AG04450 (cell line): ENCODE measurements around the gene KIN. TPM values are rescaled to one million over a fixed set of nuclear protein-coding genes. Genes with fewer than 3 reads are reported as not detected.
"Not testable (repeated sequence)": the region's sequence is repeated elsewhere in the genome, so short reads cannot be mapped to it uniquely, and the experiment has no call there.

Experiments
- CTCF ChIA-PET: fragments of 300-600, 350-600 bp; formaldehyde crosslinking; extraction: SDS; loops from one replicate; lab custom pipeline; 2022; ENCODE audit warnings: antibody characterized with exemption, inconsistent platforms; lab: Charles Lee
- POLR2A ChIA-PET: fragments of 350-600 bp; formaldehyde crosslinking; extraction: SDS; loops from one replicate; lab custom pipeline; 2021; ENCODE audit warnings: antibody characterized with exemption, inconsistent platforms; lab: Yijun Ruan, JAX
- DNase-seq: peaks from one replicate; pipeline ENCODE4 v3.0.0-alpha.2; 2011; ENCODE audit warnings: low read depth, low spot score
- H3K27ac ChIP-seq: one replicate; pipeline ENCODE4 v1.5.1; 2012; ENCODE audit warnings: low read depth, low read length, control low read depth
- H3K27me3 ChIP-seq: one replicate; pipeline ENCODE4 v1.6.0; 2012; ENCODE audit warnings: low read length; ENCODE audit not compliant: control insufficient read depth, insufficient read depth
- H3K4me3 ChIP-seq: 2 replicates; pipeline ENCODE4 v1.5.1; 2011; ENCODE audit warnings: mild to moderate bottlenecking, low read depth, low read length, control low read depth
- H3K9me3 ChIP-seq: 2 replicates; pipeline ENCODE4 v1.5.1; 2012; ENCODE audit warnings: low read length; ENCODE audit not compliant: control insufficient read depth, insufficient read depth
- polyA plus RNA-seq: library from polyadenylated mRNA; depleted of rRNA; stranded (reverse); fragments of >200 nt; gene quantifications from 2 replicates; pipeline ENCODE4 v1.2.3, GENCODE V29; 2011
- TF ChIP-seq, protein P1 (sequence below): IDR thresholded peaks from 2 replicates; pipeline ENCODE4 v1.5.1; 2011; ENCODE audit warnings: low read depth, low read length, control low read depth, inconsistent platforms

The KIN gene
- polyA plus RNA-seq, 1 experiment: 16.0 TPM

DNA sequence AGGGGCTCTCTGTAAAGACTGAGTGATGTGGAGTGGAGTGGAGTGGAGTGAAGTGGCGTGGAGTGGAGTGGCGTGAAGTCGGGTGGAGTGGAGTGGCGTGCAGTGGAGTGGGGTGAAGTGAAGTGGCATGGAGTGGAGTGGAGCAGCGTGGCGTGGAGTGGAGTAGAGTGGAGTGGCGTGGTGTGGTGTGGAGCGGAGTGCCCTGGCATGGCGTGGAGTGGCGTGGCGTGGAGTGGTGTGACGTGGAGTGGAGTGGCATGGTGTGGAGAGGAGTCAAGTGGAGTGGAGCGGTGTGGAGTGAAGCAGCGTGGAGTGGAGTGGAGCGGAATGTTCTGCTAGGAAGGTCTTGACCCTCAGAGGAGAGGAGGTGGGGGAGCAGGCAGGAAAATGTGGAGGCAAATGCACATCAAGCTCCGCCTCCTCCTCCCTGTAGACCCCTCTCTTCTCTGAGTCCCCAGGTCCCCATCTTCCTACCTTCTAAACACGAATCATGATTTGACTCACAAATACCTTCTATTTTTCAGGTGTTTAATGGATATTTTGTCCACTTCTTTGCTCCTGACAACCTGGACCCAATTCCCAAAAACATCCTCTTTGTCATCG, 64.8 kb downstream of the KIN start:
- H3K4me3 ChIP-seq: no peak overlapping the region
- no peak for DNase-seq
- POLR2A ChIA-PET: no interaction called here
- no peak overlapping the region for H3K27ac ChIP-seq
- CTCF ChIA-PET: no interaction called here
- no peaks in the 10 kb centered on the region; the same call in 1 of the 2 replicates for H3K9me3 ChIP-seq
- TF ChIP-seq, protein P1, sequence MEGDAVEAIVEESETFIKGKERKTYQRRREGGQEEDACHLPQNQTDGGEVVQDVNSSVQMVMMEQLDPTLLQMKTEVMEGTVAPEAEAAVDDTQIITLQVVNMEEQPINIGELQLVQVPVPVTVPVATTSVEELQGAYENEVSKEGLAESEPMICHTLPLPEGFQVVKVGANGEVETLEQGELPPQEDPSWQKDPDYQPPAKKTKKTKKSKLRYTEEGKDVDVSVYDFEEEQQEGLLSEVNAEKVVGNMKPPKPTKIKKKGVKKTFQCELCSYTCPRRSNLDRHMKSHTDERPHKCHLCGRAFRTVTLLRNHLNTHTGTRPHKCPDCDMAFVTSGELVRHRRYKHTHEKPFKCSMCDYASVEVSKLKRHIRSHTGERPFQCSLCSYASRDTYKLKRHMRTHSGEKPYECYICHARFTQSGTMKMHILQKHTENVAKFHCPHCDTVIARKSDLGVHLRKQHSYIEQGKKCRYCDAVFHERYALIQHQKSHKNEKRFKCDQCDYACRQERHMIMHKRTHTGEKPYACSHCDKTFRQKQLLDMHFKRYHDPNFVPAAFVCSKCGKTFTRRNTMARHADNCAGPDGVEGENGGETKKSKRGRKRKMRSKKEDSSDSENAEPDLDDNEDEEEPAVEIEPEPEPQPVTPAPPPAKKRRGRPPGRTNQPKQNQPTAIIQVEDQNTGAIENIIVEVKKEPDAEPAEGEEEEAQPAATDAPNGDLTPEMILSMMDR: no peak
- peaks cover 3% of the 10 kb centered on the region for H3K27me3 ChIP-seq

DNA sequence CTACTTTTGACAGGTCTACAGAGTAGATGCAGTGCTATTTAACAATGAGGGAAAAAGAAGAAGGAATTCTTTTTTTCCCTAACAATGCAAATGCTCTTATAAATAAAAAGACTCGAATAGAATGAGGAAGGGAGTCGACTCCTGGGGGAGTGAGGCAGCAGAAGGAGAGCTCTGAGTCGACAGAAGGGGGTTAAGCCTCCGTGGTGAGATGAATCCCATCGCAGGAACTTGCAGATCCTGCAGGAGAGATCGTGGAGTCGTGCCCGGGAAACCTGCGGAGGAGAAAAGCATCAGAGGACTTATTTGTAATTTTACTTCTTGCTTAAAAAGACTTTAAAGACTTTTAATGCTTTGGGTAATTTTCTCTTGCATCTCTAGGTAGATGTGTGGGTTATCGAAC, 67.3 kb downstream of the KIN start:
- no peaks in the 10 kb centered on the region for H3K27me3 ChIP-seq
- no peaks in the 10 kb centered on the region; the same call in 1 of the 2 replicates for H3K9me3 ChIP-seq
- TF ChIP-seq, protein P1: no peak
- CTCF ChIA-PET: no interaction called here
- DNase-seq: no peak
- POLR2A ChIA-PET: no interaction called here
- H3K4me3 ChIP-seq: no peak overlapping the region
- no peak overlapping the region for H3K27ac ChIP-seq

DNA sequence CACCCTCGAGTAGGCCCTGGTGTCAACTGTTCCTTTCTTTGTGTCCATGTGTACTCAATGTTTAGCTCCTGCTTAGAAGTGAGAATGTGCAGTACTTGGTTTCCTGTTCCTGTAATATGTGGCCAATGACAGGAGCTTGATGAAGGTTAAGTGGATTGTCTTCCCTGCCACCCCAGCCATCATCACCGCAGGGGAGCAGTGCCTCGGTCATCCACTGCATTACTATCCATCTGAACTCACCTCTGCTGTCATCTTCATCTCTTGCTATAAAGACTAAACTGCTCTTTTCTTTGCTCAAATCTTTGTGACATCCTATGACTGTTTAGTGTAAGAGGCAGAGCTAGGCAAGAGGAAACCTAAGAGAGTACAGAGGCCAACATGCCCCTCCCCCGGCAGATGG, 69.1 kb downstream of the KIN start:
- Histone ChIP-seq H3K9me3 (no peaks in the 10 kb centered on the region; the same call in 1 of the 2 replicates), H3K27me3 (no peaks in the 10 kb centered on the region), H3K27ac (no peak overlapping the region), H3K4me3 (no peak overlapping the region)
- ChIA-PET CTCF (no interaction called here), POLR2A (no interaction called here)
- TF ChIP-seq, protein P1: no peak
- no peak for DNase-seq

DNA sequence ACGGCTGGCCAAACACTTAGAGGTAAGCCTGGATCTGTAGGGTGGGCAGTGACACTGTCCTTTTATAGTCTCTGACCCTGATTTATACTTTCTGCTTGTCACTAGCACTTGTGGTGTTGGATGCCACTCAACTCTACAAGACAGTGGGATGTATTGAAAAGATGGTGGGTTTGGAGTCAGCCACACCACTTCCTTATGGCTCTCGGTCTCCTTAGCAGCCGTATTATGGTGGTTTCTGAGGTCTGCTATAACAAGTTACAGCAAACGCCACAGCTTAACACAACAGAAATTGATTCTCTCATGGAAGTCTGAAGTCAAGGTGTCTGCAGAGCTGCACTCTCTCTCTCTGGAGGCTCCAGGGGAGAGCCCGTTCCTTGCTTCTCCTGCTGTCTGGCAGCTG, 70.0 kb downstream of the KIN start:
- DNase-seq: no peak
- no peak overlapping the region for H3K27ac ChIP-seq
- ChIA-PET POLR2A (no interaction called here), CTCF (no interaction called here)
- TF ChIP-seq, protein P1: no peak
- H3K4me3 ChIP-seq: no peak overlapping the region
- no peaks in the 10 kb centered on the region for H3K27me3 ChIP-seq
- H3K9me3 ChIP-seq: no peaks in the 10 kb centered on the region

DNA sequence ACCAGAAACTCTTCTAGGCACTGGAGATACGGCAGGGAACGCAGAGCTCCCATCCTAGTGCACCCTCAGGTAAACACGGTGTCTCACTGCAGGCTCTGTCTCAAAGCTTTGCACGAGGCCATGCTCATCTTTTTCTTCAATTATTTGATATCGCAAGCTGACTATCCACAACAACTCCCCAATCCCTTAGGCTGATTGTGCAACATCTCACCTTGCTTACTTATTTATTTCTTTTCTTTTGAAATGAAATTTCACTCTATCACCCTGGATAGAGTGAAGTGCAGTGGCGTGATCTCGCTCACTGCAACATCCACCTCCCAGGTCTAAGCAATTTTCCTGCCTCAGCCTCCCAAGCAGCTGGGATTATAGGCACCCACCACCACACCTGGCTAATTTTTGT, 72.3 kb downstream of the KIN start:
- ChIA-PET CTCF (no interaction called here), POLR2A (no interaction called here)
- Histone ChIP-seq H3K27me3 (no peaks in the 10 kb centered on the region), H3K4me3 (no peak overlapping the region), H3K27ac (no peak overlapping the region), H3K9me3 (no peaks in the 10 kb centered on the region)
- TF ChIP-seq, protein P1: no peak
- no peak for DNase-seq

DNA sequence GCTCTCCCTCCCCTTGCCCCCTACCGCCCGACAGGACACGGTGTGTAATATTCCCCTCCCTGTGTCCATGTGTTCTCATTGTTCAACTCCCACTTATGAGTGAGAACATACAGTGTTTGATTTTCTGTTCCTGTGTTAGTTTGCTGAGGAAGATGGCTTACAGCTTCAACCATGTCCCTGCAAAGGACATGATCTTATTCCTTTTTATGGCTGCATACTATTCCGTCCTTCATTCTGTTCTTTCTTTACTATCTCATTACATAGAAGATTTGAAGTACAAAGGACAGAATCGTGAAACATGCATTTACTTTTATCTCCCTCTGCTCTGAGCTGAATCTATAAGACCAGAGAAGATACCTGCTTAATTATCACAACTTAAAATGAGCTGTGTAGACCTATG, 76.7 kb downstream of the KIN start:
- not testable (repeated sequence) for DNase-seq

More for the DNA sequence above, 76.7 kb downstream of the KIN start:
- H3K27ac ChIP-seq, H3K4me3 ChIP-seq, POLR2A ChIA-PET, CTCF ChIA-PET, H3K27me3 ChIP-seq, H3K9me3 ChIP-seq: not testable (repeated sequence)
